Astrocyte (in vitro differentiated cells and primary cell): ENCODE measurements around the gene PRMT2. TPM values are rescaled to one million over a fixed set of nuclear protein-coding genes. Genes with fewer than 3 reads are reported as not detected.

Experiments
- DNase-seq: peaks from one replicate; pipeline ENCODE4 v3.0.0-alpha.2; 2010; ENCODE audit warnings: low read depth
- FAIRE-seq: peaks from 2 replicates; lab custom pipeline; 2011; peaks lifted over from hg19 to GRCh38; lab: Jason Lieb, UNC
- H2AFZ ChIP-seq: 2 replicates; pipeline ENCODE4 v1.6.0; 2012; ENCODE audit warnings: low read depth, low read length, inconsistent platforms
- H3K27ac ChIP-seq: 2 replicates; pipeline ENCODE4 v1.5.1; 2011; ENCODE audit warnings: low read depth, low read length, inconsistent platforms
- H3K27me3 ChIP-seq: 2 replicates; pipeline ENCODE4 v1.6.0; 2011; ENCODE audit warnings: low read length, inconsistent platforms; ENCODE audit not compliant: insufficient read depth
- H3K36me3 ChIP-seq: 2 replicates; pipeline ENCODE4 v1.5.1; 2011; ENCODE audit warnings: low read length, inconsistent platforms; ENCODE audit not compliant: insufficient read depth
- H3K4me1 ChIP-seq: 2 replicates; pipeline ENCODE4 v1.5.1; 2011; ENCODE audit warnings: low read length, inconsistent platforms; ENCODE audit not compliant: insufficient read depth
- H3K4me2 ChIP-seq: 2 replicates; pipeline ENCODE4 v1.6.0; 2012; ENCODE audit warnings: low read length, inconsistent platforms
- H3K4me3 ChIP-seq: 2 replicates; pipeline ENCODE4 v1.5.1; 2011; ENCODE audit warnings: low read depth, mild to moderate bottlenecking, low read length, inconsistent platforms; ENCODE audit not compliant: insufficient read depth
- H3K79me2 ChIP-seq: 2 replicates; pipeline ENCODE4 v1.6.0; 2012; ENCODE audit warnings: mild to moderate bottlenecking, low read length, inconsistent platforms; ENCODE audit not compliant: insufficient read depth
- H3K9ac ChIP-seq: 2 replicates; pipeline ENCODE4 v1.6.0; 2012; ENCODE audit warnings: mild to moderate bottlenecking, low read length, inconsistent platforms
- H3K9me3 ChIP-seq: 2 replicates; pipeline ENCODE4 v1.5.1; 2012; ENCODE audit warnings: low read depth, mild to moderate bottlenecking, low read length, inconsistent platforms; ENCODE audit not compliant: insufficient read depth
- H4K20me1 ChIP-seq: 2 replicates; pipeline ENCODE4 v1.6.0; 2012; ENCODE audit warnings: low read length, inconsistent platforms; ENCODE audit not compliant: insufficient read depth
- H3K27ac Mint-ChIP-seq: one replicate; pipeline ENCODE4 v1.8.0; 2021; ENCODE audit warnings: mild to moderate bottlenecking, mixed read lengths; ENCODE audit not compliant: unreplicated experiment
- H3K27me3 Mint-ChIP-seq: one replicate; pipeline ENCODE4 v1.8.0; 2021; ENCODE audit warnings: low read depth, mixed read lengths; ENCODE audit not compliant: unreplicated experiment
- H3K36me3 Mint-ChIP-seq: one replicate; pipeline ENCODE4 v1.8.0; 2021; ENCODE audit warnings: low read depth, mixed read lengths; ENCODE audit not compliant: unreplicated experiment
- H3K4me1 Mint-ChIP-seq: one replicate; pipeline ENCODE4 v1.8.0; 2021; ENCODE audit warnings: low read depth, mixed read lengths; ENCODE audit not compliant: unreplicated experiment
- H3K4me3 Mint-ChIP-seq: one replicate; pipeline ENCODE4 v1.8.0; 2021; ENCODE audit warnings: mild to moderate bottlenecking, moderate library complexity, mixed read lengths; ENCODE audit not compliant: unreplicated experiment
- H3K9me3 Mint-ChIP-seq: one replicate; pipeline ENCODE4 v1.8.0; 2021; ENCODE audit warnings: mild to moderate bottlenecking, mixed read lengths; ENCODE audit not compliant: unreplicated experiment
- EZH2 ChIP-seq: IDR thresholded peaks from 2 replicates; pipeline ENCODE4 v1.6.1; 2012; ENCODE audit warnings: mild to moderate bottlenecking, low read length, inconsistent platforms; ENCODE audit not compliant: insufficient read depth
- total RNA-seq: library from RNA; stranded (reverse); gene quantifications from 2 replicates; pipeline ENCODE4 v1.2.1, GENCODE V29; 2021
- TF ChIP-seq, protein P1 (sequence below): IDR thresholded peaks from 2 replicates; pipeline ENCODE4 v1.5.1; 2011; ENCODE audit warnings: low read depth, mild to moderate bottlenecking, inconsistent platforms, low read length, moderate library complexity; ENCODE audit not compliant: insufficient read depth

Gene PRMT2
- total RNA-seq, 1 donor from 2014 or later, result 106 TPM

DNA sequence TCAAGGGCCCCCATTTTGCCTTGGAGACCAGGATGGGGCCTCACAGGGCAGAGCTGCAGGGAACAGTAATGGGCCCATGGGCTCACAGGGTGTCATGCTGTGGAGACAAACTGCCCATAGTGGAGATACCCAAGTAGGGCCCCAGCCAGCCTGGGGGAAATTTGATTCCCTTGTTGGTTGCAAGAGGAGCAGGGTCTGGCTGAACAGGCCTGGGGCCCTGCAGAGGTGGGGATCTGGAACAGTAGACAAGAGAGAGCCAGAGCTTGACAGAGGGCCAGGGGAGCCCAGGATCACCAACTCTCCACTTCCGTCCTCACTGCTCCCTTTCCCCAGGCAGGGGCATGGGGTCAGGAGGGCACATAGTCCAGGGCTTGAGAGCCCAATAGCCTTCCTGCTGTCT lies 39.3 kb upstream of the PRMT2 start:
- Mint-ChIP-seq H3K36me3 (no peaks in the 10 kb centered on the region), H3K9me3 (peaks cover 12% of the 10 kb centered on the region), H3K4me1 (peaks cover 14% of the 10 kb centered on the region), H3K4me3 (no peak overlapping the region), H3K27ac (no peak overlapping the region), H3K27me3 (no peaks in the 10 kb centered on the region)
- DNase-seq, result no peak
- Histone ChIP-seq H4K20me1 (no peaks in the 10 kb centered on the region), H3K27ac (no peak overlapping the region), H3K9me3 (peaks cover 15% of the 10 kb centered on the region), H3K4me2 (no peak overlapping the region), H3K4me1 (peaks cover 13% of the 10 kb centered on the region), H2AFZ (no peak overlapping the region), H3K4me3 (no peak overlapping the region), H3K9ac (no peak overlapping the region), H3K27me3 (no peaks in the 10 kb centered on the region), H3K79me2 (no peaks in the 10 kb centered on the region), H3K36me3 (no peaks in the 10 kb centered on the region)
- TF ChIP-seq, protein P1, sequence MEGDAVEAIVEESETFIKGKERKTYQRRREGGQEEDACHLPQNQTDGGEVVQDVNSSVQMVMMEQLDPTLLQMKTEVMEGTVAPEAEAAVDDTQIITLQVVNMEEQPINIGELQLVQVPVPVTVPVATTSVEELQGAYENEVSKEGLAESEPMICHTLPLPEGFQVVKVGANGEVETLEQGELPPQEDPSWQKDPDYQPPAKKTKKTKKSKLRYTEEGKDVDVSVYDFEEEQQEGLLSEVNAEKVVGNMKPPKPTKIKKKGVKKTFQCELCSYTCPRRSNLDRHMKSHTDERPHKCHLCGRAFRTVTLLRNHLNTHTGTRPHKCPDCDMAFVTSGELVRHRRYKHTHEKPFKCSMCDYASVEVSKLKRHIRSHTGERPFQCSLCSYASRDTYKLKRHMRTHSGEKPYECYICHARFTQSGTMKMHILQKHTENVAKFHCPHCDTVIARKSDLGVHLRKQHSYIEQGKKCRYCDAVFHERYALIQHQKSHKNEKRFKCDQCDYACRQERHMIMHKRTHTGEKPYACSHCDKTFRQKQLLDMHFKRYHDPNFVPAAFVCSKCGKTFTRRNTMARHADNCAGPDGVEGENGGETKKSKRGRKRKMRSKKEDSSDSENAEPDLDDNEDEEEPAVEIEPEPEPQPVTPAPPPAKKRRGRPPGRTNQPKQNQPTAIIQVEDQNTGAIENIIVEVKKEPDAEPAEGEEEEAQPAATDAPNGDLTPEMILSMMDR, result no peak
- TF ChIP-seq EZH2, result no peak
- no peak for FAIRE-seq

DNA sequence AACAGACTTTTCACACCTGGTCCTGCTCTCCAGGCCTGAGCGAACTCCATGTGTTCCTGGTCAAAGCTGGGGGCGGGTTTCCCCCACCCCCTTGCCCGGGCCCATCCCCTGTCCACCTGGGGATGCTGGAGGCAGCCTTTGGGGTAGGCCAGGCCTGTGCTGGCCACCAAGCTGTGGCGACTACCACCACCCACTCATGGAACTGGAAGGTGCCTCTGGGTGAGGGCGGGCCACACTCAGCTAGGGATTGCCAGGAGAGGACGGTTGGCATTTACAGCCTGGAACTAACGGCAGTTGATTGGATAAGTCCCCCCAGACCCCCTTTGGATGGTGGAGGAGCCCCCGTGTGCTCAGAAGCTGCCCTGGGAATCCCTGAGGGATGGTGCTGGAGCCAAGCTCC lies 38.4 kb upstream of the PRMT2 start:
- Histone ChIP-seq H3K79me2 (no peaks in the 10 kb centered on the region), H3K27me3 (no peaks in the 10 kb centered on the region), H2AFZ (no peak overlapping the region), H3K4me1 (peaks cover 13% of the 10 kb centered on the region), H3K4me2 (no peak overlapping the region), H3K36me3 (no peaks in the 10 kb centered on the region), H3K9me3 (peaks cover 11% of the 10 kb centered on the region), H4K20me1 (no peaks in the 10 kb centered on the region), H3K27ac (no peak overlapping the region), H3K9ac (no peak overlapping the region), H3K4me3 (no peak overlapping the region)
- H3K36me3 Mint-ChIP-seq, result no peaks in the 10 kb centered on the region
- FAIRE-seq (no peak), DNase-seq (no peak)
- H3K27me3 Mint-ChIP-seq, result no peaks in the 10 kb centered on the region
- no peak overlapping the region for H3K27ac Mint-ChIP-seq
- TF ChIP-seq, protein P1, result no peak
- no peak for TF ChIP-seq EZH2
- peaks cover 9% of the 10 kb centered on the region for H3K9me3 Mint-ChIP-seq
- no peak overlapping the region for H3K4me3 Mint-ChIP-seq
- peaks cover 20% of the 10 kb centered on the region for H3K4me1 Mint-ChIP-seq

GRCh38 chr21:46597896-46598343 lies 37.6 kb upstream of the PRMT2 start:
- no peaks in the 10 kb centered on the region for H3K27me3 Mint-ChIP-seq
- no peak overlapping the region for H3K4me3 Mint-ChIP-seq
- no peak overlapping the region for H3K4me2 ChIP-seq
- H3K36me3 Mint-ChIP-seq, result no peaks in the 10 kb centered on the region
- peaks cover 4% of the 10 kb centered on the region for H3K9me3 ChIP-seq
- H3K9ac ChIP-seq, result no peak overlapping the region
- H2AFZ ChIP-seq, result no peak overlapping the region
- DNase-seq (no peak), FAIRE-seq (no peak)
- H3K27ac Mint-ChIP-seq, result no peak overlapping the region
- H3K9me3 Mint-ChIP-seq, result peaks cover 6% of the 10 kb centered on the region
- H4K20me1 ChIP-seq, result no peaks in the 10 kb centered on the region
- no peaks in the 10 kb centered on the region for H3K79me2 ChIP-seq
- H3K36me3 ChIP-seq, result no peaks in the 10 kb centered on the region
- TF ChIP-seq, protein P1, result no peak
- no peak for TF ChIP-seq EZH2
- H3K4me1 Mint-ChIP-seq, result peaks cover 26% of the 10 kb centered on the region
- peaks cover 13% of the 10 kb centered on the region for H3K4me1 ChIP-seq
- no peak overlapping the region for H3K27ac ChIP-seq
- H3K4me3 ChIP-seq, result no peak overlapping the region
- no peaks in the 10 kb centered on the region for H3K27me3 ChIP-seq
